GM18909 (cell line): ENCODE results near the gene MEGF11.

Source experiments
- ATAC-seq: cut with Tn5 transposase; IDR thresholded peaks from one replicate; pipeline ENCODE4 v1.9.1; 2021; ENCODE audit warnings: mild to moderate bottlenecking; ENCODE audit not compliant: unreplicated experiment, poor library complexity

MEGF11 gene

DNA sequence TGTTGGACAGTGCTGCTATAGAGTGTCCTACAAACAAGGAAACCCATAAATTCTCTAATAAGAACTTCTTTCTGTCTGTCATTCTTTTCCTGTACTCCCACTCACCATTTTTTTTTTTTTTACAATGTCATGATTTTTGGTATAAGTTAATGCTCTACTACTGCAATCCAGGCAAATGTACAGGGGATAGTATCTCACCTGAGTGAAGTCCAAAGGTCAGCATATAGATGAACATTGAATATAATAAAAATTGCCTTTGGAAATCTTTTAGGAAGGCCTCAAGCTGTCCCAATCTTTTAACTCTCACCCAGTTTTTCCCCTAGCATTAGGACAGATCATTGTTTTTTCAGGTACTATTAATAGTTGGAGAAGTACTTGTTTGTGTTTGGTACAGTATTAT is 405.6 kb downstream of the MEGF11 start:
- ATAC-seq = no peak

- ATAC-seq = no peak
These were observed 407.6 kb downstream of the MEGF11 start for GRCh38 chr15:65845826-65846519.
